H9 (cell line): ENCODE data around the gene NCAM1. TPM values are rescaled to one million over a fixed set of nuclear protein-coding genes. Genes with fewer than 3 reads are reported as not detected.

Experiments
- DNase-seq: peaks from one replicate; pipeline ENCODE4 v3.0.0-alpha.2; 2017
- H2AFZ ChIP-seq: one replicate; pipeline ENCODE4 v1.6.1; 2013; ENCODE audit warnings: mild to moderate bottlenecking, low read length, control low read depth, moderate library complexity
- H2AK5ac ChIP-seq: 2 replicates; pipeline ENCODE4 v1.6.1; 2013; ENCODE audit warnings: low read length, control low read depth, mixed read lengths; ENCODE audit not compliant: insufficient read length
- H2BK120ac ChIP-seq: one replicate; pipeline ENCODE4 v1.6.1; 2013; ENCODE audit warnings: low read depth, mild to moderate bottlenecking, low read length, control low read depth, inconsistent platforms; ENCODE audit not compliant: poor library complexity, severe bottlenecking
- H2BK12ac ChIP-seq: 2 replicates; pipeline ENCODE4 v1.6.1; 2013; ENCODE audit warnings: low read length, control low read depth, mixed read lengths, low read depth; ENCODE audit not compliant: insufficient read length
- H2BK15ac ChIP-seq: 2 replicates; pipeline ENCODE4 v1.6.1; 2013; ENCODE audit warnings: low read depth, low read length, control low read depth
- H2BK20ac ChIP-seq: one replicate; pipeline ENCODE4 v1.6.1; 2013; ENCODE audit warnings: low read depth, mild to moderate bottlenecking, low read length, control low read depth, inconsistent platforms; ENCODE audit not compliant: poor library complexity, severe bottlenecking
- H2BK5ac ChIP-seq: 2 replicates; pipeline ENCODE4 v1.6.1; 2013; ENCODE audit warnings: low read length, control low read depth, mixed read lengths; ENCODE audit not compliant: insufficient read length
- H3K14ac ChIP-seq: 2 replicates; pipeline ENCODE4 v1.6.1; 2013; ENCODE audit warnings: low read length, control low read depth; ENCODE audit not compliant: insufficient read depth
- H3K18ac ChIP-seq: 2 replicates; pipeline ENCODE4 v1.6.1; 2013; ENCODE audit warnings: low read depth, mild to moderate bottlenecking, mixed read lengths, low read length, control low read depth; ENCODE audit not compliant: insufficient read length
- H3K23ac ChIP-seq: 2 replicates; pipeline ENCODE4 v1.6.1; 2013; ENCODE audit warnings: low read length, control low read depth, mixed read lengths, low read depth; ENCODE audit not compliant: insufficient read length
- H3K23me2 ChIP-seq: 2 replicates; pipeline ENCODE4 v1.6.1; 2013; ENCODE audit warnings: low read depth, mild to moderate bottlenecking, mixed read lengths, low read length, control low read depth; ENCODE audit not compliant: insufficient read length, poor library complexity, severe bottlenecking
- H3K27ac ChIP-seq: 2 replicates; pipeline ENCODE4 v1.5.1; 2013; ENCODE audit warnings: low read length, control low read depth, mixed read lengths, low read depth; ENCODE audit not compliant: insufficient read length
- H3K27me3 ChIP-seq: 2 replicates; pipeline ENCODE4 v1.6.1; 2013; ENCODE audit warnings: low read length, control low read depth, inconsistent platforms; ENCODE audit not compliant: insufficient read depth
- H3K4ac ChIP-seq: 2 replicates; pipeline ENCODE4 v1.6.1; 2013; ENCODE audit warnings: low read depth, mild to moderate bottlenecking, control low read depth, inconsistent platforms, low read length, moderate library complexity
- H3K4me1 ChIP-seq: 2 replicates; pipeline ENCODE4 v1.6.1; 2013; ENCODE audit warnings: low read length, control low read depth, inconsistent platforms; ENCODE audit not compliant: insufficient read depth
- H3K4me2 ChIP-seq: 2 replicates; pipeline ENCODE4 v1.6.1; 2013; ENCODE audit warnings: low read length, control low read depth, mixed read lengths; ENCODE audit not compliant: insufficient read length, insufficient read depth
- H3K56ac ChIP-seq: 2 replicates; pipeline ENCODE4 v1.6.1; 2013; ENCODE audit warnings: low read depth, mild to moderate bottlenecking, mixed read lengths, low read length, control low read depth; ENCODE audit not compliant: insufficient read length
- H3K79me1 ChIP-seq: 2 replicates; pipeline ENCODE4 v1.6.1; 2013; ENCODE audit warnings: low read depth, mild to moderate bottlenecking, moderate library complexity, low read length, control low read depth, inconsistent platforms; ENCODE audit not compliant: insufficient read depth, poor library complexity, severe bottlenecking
- H3K79me2 ChIP-seq: 2 replicates; pipeline ENCODE4 v1.6.1; 2013; ENCODE audit warnings: low read length, control low read depth, inconsistent platforms; ENCODE audit not compliant: insufficient read depth
- H3K9ac ChIP-seq: 2 replicates; pipeline ENCODE4 v1.6.1; 2013; ENCODE audit warnings: low read length, control low read depth, mixed read lengths; ENCODE audit not compliant: insufficient read length; ENCODE audit errors: extremely low read depth
- H3K9me3 ChIP-seq: one replicate; pipeline ENCODE4 v1.6.1; 2013; ENCODE audit warnings: low read depth, low read length, inconsistent platforms; ENCODE audit not compliant: control insufficient read depth
- H3T11ph ChIP-seq: one replicate; pipeline ENCODE4 v1.6.1; 2013; ENCODE audit warnings: mild to moderate bottlenecking, low read length, control low read depth, inconsistent platforms
- H4K20me1 ChIP-seq: one replicate; pipeline ENCODE4 v1.6.1; 2013; ENCODE audit not compliant: control insufficient read depth, insufficient read length, insufficient read depth
- H4K5ac ChIP-seq: 2 replicates; pipeline ENCODE4 v1.6.1; 2013; ENCODE audit warnings: low read depth, mild to moderate bottlenecking, mixed read lengths, low read length, control low read depth; ENCODE audit not compliant: insufficient read length
- H4K8ac ChIP-seq: replicated peaks from 2 replicates; pipeline ENCODE4 v1.6.1; 2013; ENCODE audit warnings: low read length, control low read depth, mixed read lengths, low read depth; ENCODE audit not compliant: insufficient read length
- H4K91ac ChIP-seq: 2 replicates; pipeline ENCODE4 v1.6.1; 2013; ENCODE audit warnings: low read depth, mild to moderate bottlenecking, moderate library complexity, mixed read lengths, low read length, control low read depth; ENCODE audit not compliant: insufficient read length
- H3K27ac Mint-ChIP-seq, 3 experiments: 2 replicates in 2 of 3; 3 replicates in 1 of 3; pipeline ENCODE4 v1.8.0; 2020 to 2021; ENCODE audit warnings: mixed read lengths in 3 of 3, mild to moderate bottlenecking in 1 of 3, moderate library complexity in 1 of 3
- H3K27me3 Mint-ChIP-seq: 2 replicates; pipeline ENCODE4 v1.8.0; 2021; ENCODE audit warnings: low read depth, mild to moderate bottlenecking, moderate library complexity, mixed read lengths
- H3K36me3 Mint-ChIP-seq, 3 experiments: 2 replicates in 2 of 3; 3 replicates in 1 of 3; pipeline ENCODE4 v1.8.0; 2020 to 2021; ENCODE audit warnings: low read depth in 3 of 3, mixed read lengths in 3 of 3; ENCODE audit not compliant: insufficient read depth in 1 of 3
- H3K4me1 Mint-ChIP-seq, 2 experiments: 2 replicates each; pipeline ENCODE4 v1.8.0; 2020; ENCODE audit warnings: mixed read lengths in 2 of 2
- H3K4me3 Mint-ChIP-seq, 2 experiments: 2 replicates in 1 of 2; 3 replicates in 1 of 2; pipeline ENCODE4 v1.8.0; 2020 to 2021; ENCODE audit warnings: mild to moderate bottlenecking in 2 of 2, mixed read lengths in 2 of 2, moderate library complexity in 1 of 2
- H3K9me3 Mint-ChIP-seq, 2 experiments: 2 replicates in 1 of 2; 3 replicates in 1 of 2; pipeline ENCODE4 v1.8.0; 2020; ENCODE audit warnings: mild to moderate bottlenecking in 2 of 2, mixed read lengths in 2 of 2, moderate library complexity in 1 of 2
- WGBS: extraction: QIAGEN DNeasy Blood & Tissue Kit; methylation state at CpG from one replicate; pipeline ENCODE4 v1.1.7; 2013; ENCODE audit warnings: missing lambda C conversion rate, low lambda C conversion rate, mixed read lengths; ENCODE audit not compliant: insufficient read length; ENCODE audit errors: extremely low coverage; 5-methylcytosine and 5-hydroxymethylcytosine counted together
- total RNA-seq: library from RNA; stranded (reverse); gene quantifications from 2 replicates; pipeline ENCODE4 v1.2.1, GENCODE V29; 2021
- TF ChIP-seq, protein P1 (sequence below): fragments of 200-600 bp; sonication (generic); conservative IDR thresholded peaks from 3 replicates; pipeline ENCODE4 v1.8.0; 2021; ENCODE audit warnings: antibody characterized with exemption, mild to moderate bottlenecking

Gene NCAM1
- total RNA-seq, 1 experiment from 2014 or later, result 2.5 TPM

DNA sequence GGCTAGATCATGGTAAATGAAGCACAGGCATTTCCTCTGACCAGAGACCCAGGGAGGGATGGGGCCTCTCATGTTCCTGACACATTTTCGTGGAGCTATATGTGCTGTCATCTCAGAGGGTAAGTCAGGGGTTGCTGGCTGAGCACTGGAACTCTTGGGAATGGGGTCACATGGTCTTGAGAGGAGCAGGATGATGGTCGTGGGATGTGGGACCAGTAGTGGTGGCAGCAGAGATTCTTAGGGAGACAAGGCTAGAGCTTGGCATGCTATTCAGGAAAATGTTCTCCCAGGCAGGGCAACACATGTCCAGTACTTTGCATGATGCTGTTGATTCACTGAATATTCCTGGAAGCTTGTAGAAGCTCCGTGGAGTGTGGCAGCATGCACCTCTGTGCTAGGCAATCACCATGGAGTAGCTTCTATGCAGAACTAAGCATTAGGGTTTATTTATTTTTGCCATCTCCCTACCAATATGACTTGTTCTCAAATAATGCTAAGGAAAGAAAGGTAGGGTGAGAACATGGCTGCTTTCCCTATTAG lies 321.7 kb downstream of the NCAM1 start:
- Histone ChIP-seq H3K14ac (no peak overlapping the region; the same call in 1 of the 2 replicates), H2BK120ac (no peak overlapping the region), H4K20me1 (no peaks in the 10 kb centered on the region), H3T11ph (no peak overlapping the region), H3K23ac (no peak overlapping the region), H3K18ac (no peak overlapping the region), H2BK5ac (no peak overlapping the region), H4K8ac (no peak overlapping the region), H3K56ac (no peak overlapping the region), H3K9me3 (no peaks in the 10 kb centered on the region), H2AK5ac (no peak overlapping the region), H3K9ac (no peak overlapping the region), H2BK20ac (no peak overlapping the region), H3K4me2 (no peak overlapping the region), H2BK15ac (no peak overlapping the region), H3K27ac (no peak overlapping the region), H3K79me1 (no peaks in the 10 kb centered on the region), H3K27me3 (no peaks in the 10 kb centered on the region), H4K91ac (no peak overlapping the region), H3K4ac (no peak overlapping the region), H3K23me2 (no peaks in the 10 kb centered on the region), H2AFZ (no peak overlapping the region), H2BK12ac (no peak overlapping the region), H3K79me2 (no peaks in the 10 kb centered on the region), H4K5ac (no peak overlapping the region), H3K4me1 (no peaks in the 10 kb centered on the region)
- Mint-ChIP-seq H3K4me1 (no peaks in the 10 kb centered on the region), H3K27ac (no peak overlapping the region), H3K4me3 (no peak overlapping the region), H3K9me3 (no peaks in the 10 kb centered on the region), H3K36me3 (no peaks in the 10 kb centered on the region; a peak in 1 of 7 replicates), H3K27me3 (no peaks in the 10 kb centered on the region; the same call in 1 of the 2 replicates)
- TF ChIP-seq, protein P1, sequence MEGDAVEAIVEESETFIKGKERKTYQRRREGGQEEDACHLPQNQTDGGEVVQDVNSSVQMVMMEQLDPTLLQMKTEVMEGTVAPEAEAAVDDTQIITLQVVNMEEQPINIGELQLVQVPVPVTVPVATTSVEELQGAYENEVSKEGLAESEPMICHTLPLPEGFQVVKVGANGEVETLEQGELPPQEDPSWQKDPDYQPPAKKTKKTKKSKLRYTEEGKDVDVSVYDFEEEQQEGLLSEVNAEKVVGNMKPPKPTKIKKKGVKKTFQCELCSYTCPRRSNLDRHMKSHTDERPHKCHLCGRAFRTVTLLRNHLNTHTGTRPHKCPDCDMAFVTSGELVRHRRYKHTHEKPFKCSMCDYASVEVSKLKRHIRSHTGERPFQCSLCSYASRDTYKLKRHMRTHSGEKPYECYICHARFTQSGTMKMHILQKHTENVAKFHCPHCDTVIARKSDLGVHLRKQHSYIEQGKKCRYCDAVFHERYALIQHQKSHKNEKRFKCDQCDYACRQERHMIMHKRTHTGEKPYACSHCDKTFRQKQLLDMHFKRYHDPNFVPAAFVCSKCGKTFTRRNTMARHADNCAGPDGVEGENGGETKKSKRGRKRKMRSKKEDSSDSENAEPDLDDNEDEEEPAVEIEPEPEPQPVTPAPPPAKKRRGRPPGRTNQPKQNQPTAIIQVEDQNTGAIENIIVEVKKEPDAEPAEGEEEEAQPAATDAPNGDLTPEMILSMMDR, result no peak
- WGBS, result no CpG with 5 or more reads among the region's 3 CpGs
- DNase-seq, result no peak
